ENCODE measurements around the gene SH3D19.
"Not testable (repeated sequence)": the region's sequence is repeated elsewhere in the genome, so short reads cannot be mapped to it uniquely, and the experiment has no call there.

SH3D19 gene

DNA sequence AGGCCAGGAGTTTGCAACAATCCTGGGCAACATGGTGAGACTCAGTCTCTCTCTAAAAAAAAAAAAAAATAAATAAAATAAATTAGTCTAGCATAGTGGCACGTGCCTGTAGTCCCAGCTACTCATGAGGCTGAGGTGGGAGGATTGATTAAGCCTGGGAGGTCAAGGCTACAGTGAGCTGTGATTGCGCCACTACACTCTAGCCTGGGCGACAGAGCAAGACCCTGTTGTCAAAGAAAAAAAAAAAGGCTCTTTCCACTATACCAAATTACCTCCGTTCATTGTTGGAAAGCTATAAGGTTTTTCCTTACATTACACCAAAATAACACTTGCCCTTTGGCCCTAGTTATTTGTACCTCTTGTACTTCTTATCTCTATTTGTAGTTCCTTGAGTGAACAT lies 58.3 kb downstream of the SH3D19 start:
- no peak for DNase-seq

DNA sequence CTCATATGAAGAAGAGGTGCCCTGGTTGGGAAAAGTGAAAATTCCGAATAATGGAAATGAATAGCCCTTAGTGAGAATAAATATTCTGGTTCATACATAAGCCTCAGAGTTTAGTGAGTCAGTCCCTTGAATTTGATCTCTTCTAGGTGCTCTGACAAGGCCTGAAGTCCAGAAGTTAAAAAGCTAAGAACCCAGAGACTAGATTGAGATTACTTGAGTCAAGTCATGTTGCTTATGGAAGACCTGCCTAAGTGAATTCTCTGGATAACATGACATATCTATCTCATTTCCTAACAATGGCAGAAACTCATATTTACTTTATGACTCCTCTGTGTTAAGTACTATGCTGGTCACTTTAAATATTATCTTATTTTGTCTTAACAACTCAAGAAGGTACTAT lies 58.9 kb downstream of the SH3D19 start:
- no peak for DNase-seq

DNA sequence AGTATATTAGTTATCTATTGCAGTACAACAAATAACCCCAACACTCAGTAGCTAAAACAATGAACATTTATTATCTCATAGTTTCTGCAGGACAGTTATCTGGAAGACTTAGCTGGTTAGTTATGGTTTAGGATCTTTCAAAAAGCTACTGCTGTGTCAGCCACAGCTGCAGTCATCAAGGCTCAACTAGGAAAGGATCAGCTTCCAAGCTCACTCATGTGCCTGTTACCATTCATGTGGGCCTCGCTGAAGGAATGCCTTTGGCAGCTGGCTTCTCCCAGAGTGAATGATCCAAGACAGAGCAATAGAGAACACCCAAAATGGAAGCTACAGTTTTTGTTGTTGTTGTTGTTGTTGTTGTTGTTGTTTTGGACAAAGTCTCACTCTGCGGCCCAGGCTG lies 62.0 kb downstream of the SH3D19 start:
- DNase-seq: no peak

DNA sequence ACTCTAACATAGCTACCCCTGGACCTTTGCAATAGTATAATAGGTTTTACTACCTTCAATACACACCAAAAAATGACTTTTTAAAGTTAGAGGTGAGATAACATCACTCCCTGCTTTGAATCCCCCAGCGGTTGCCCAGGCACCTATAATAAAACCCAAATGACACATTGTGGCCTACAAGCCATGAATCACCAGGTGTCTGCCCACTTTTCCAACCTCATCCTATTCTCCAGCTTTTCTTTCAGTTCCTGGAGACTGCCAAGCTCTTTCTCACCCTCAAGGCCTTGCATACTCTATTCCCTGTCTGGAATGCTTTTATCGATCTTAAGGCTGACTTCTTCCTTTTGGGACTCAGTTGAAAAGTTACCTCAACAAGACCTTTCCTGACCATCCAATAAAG lies 64.9 kb downstream of the SH3D19 start:
- no peak for DNase-seq

DNA sequence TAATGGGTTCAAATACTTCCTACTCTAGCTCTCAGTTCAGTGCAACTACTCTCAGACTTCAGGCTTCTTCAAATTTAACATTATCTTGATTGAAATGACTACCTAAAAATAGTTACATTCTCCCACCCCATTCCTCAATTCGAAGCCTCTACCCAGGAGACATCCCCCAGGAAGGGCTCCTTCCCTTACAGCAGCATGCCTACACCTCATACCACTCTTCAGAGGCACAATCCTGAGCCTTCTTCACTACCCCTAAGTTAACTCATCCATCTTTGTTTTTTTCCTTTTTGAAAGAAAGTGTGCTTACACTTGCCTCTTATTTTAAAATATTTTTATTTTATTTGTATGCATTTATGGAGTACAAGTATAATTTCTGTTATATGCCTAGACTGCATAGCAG lies 65.7 kb downstream of the SH3D19 start:
- no peak for DNase-seq

DNA sequence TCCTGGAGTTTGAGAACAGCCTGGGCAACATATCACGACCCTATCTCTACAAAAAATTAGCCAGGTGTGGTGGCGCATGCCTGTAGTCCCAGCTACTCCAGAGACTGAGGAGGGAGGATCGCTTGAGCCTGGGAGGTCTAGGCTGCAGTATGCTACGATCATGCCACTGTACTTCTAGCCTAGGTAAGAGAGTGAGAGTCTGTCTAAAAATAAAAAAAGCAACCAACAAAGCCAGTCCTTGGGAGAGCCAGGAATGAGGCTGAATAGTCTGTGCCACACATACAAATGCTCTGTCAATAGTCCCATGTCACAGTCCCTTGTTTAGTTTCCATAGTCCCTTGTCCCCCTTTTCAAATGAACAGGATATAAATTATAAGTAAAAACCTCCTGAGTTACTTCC lies 67.7 kb downstream of the SH3D19 start:
- no peak for DNase-seq

DNA sequence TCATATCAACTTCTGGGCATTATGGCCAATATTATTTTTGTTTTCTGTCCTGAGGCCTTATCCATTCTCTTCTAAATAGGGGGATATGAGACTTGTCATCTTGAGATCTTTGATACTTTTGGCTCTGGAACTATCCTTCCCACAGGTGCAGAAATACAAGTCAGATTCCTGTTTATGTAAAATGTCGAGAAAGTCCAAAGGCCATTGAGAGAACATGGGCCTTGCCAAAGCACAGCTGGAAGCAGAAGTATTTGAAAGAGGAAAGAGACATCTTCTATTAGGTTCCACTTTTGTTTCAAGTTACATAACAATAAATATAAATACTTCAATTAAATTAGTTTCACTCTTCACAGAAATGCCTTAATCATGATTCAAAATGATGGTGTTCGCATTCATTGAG lies 69.3 kb downstream of the SH3D19 start:
- no peak for DNase-seq

DNA sequence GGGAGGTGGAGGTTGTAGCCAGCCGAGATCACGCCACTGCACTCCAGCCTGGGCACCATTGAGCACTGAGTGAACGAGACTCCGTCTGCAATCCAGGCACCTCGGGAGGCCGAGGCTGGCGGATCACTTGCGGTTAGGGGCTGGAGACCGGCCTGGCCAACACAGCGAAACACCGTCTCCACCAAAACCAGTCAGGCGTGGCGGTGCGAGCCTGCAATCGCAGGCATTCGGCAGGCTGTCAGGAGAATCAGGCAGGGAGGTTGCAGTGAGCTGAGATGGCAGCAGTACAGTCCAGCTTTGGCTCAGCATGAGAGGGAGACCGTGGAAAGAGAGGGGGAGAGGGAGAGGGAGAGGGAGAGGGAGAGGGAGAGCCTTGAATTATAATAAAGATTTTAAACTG lies 69.7 kb downstream of the SH3D19 start:
- not testable (repeated sequence) for DNase-seq

DNA sequence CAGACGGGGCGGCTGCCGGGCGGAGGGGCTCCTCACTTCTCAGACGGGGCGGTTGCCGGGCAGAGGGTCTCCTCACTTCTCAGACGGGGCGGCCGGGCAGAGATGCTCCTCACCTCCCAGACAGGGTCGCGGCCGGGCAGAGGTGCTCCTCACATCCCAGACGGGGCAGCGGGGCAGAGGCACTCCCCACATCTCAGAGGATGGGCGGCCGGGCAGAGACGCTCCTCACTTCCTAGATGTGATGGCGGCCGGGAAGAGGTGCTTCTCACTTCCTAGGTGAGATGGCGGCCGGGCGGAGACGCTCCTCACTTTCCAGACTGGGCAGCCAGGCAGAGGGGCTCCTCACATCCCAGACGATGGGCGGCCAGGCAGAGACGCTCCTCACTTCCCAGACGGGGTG lies 70.2 kb downstream of the SH3D19 start:
- DNase-seq: not testable (repeated sequence)

DNA sequence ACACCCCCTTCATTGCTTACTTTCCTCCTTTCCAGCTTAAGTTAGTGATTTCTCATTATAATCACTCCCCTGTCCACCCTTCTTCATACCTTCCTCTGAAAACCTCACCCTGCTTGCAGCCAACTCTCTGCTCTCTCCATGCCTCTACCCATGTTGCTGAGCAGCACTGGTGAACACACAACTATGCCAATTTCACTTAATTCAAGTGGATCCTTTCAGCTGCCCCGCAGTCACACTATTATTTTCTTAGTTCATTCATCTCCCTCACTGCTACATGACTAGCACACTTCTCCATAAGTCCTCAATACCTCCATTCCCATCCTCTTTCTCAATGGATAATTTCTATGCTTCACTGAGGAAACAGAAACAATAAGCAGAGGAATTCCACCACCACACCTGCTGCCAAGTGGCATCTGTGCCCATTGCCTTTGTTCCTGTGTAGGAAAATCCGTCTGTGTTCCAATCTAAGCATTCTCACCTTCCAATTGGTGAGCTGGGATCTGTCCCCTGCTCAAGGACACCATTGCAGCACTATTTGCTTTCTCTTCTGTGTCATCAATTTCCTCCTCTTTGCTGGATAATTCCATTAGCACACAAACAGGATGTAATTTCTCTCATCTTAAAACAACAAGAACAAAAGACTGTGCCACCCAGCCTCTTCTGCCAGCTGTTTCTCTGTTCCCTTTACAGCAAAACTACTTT lies 73.7 kb downstream of the SH3D19 start:
- DNase-seq: no peak

DNA sequence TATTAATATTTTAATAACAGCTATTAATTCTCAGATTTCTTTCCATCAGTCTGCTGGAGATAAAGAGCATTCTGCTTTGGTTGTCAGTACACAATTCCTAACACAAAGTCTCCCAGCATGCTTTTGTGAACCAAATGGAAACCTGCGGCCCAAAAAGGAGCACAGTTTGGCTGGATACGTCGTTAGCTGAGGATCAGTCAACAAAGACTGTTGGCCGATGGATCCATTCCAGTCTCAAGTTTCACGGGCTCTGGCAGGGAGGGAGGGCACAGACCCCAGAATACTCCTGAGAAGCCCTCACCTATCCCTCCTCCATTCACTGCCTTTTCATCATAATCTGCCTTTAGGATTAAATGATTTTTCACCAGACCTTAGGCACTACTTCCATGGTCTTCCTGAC lies 74.7 kb downstream of the SH3D19 start:
- no peak for DNase-seq

DNA sequence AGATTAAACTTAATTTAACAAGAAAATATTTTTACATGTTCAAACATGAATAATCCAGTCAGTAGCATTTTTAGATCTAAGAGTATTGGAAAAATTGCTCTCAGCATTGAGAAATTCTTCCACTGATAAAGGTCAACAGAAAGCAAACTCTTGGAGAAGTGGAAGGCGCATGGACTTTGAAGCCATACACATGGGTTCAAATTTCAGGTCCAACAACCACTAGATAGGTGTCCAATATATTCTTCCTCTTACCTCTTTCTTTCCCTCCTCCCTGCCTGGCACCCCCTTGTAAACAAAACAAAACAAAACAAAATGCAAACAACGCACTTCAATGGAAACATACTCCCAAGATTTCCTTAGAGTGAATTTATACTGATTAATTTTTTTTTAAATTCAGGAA lies 76.9 kb downstream of the SH3D19 start:
- DNase-seq: no peak

DNA sequence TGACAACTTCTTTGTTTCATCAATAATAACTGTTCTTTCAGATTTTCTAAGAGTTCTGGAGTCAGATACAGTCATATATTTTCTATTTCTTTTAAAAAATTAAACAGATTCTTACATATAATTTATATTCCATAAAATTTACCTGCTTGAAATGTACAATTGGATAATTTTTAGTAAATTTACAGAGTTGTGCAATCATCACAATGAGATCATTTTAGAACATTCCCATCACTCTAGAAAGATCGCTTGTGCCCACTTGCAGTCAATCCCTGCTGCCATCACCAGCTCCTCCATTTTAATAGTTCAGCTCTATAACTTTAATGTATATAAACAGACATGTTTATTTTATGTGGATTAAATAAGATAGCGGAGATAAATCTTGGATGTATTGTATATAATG lies 78.0 kb downstream of the SH3D19 start:
- no peak for DNase-seq

DNA sequence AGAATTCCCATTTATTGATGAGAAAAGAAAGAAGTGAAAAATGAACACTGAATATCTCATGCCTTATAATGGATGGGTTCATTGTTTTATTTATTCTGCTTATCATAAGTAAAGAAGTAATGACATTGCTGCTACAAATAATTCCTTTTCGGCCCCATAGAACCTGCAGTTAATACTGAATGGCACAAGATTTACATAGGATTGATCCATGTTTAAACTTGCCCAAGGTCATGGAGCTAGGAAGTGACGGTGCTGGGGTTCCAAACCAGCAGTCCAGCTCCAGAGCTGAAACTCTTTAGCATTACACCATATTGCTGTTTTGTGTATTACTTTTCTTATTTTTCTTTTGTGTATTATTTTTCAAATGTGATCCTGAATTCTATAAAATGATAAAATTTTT lies 78.7 kb downstream of the SH3D19 start:
- no peak for DNase-seq

DNA sequence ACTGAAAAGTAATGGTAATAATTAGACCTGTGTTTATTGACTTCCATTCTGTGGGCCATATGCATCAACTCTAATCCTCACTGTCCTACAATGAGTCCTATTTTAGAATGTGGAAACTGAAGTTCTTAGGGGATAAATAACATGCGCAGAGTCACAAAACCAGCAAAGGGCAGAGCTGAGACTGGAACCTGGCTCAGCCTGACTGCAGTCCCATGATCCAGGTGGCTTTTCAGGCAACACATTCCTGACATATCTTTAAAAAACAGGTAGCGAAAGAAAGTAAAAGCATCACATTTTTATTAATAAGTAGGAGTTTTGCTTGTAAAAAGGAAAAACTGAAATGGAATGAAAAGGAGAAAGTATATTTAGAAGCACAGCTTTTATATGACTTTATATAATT lies 83.1 kb downstream of the SH3D19 start:
- DNase-seq: no peak

DNA sequence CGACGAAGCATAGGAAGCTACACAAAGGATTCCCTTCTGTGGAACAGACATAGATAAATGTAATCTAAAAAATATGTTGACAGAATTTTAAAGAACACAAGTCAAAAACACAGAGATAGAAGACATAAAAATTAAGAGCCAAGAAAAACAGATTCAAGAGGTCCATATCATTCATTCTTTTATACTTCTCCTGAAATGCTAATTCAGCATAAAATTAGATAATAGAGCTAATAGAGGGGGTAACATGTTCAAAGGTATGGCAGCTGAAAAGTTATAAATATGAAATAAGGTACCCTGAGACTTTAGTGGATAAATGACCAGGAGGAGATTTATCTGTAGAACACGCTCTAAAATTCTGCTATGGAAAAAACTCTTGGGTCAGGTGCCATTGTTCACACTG lies 85.8 kb downstream of the SH3D19 start:
- DNase-seq: no peak

DNA sequence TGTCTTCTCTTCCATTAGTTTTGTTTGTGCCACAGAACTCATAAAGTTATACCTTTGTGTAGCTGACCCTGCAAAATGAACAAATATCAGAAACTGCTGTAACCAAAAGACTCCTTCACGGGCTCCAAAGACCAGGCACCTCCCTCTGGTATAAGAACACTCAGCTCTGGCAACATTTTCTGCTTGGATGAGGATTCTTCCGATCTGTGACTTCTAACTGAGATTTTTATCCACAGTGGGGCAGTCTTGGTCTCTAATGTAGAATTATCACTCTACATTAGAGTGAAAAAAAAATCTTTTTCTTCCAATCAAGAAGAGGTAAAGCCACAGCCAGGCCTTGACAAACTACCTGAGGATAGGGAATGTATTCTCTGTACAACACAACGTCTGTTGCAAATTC lies 86.9 kb downstream of the SH3D19 start:
- DNase-seq: no peak

DNA sequence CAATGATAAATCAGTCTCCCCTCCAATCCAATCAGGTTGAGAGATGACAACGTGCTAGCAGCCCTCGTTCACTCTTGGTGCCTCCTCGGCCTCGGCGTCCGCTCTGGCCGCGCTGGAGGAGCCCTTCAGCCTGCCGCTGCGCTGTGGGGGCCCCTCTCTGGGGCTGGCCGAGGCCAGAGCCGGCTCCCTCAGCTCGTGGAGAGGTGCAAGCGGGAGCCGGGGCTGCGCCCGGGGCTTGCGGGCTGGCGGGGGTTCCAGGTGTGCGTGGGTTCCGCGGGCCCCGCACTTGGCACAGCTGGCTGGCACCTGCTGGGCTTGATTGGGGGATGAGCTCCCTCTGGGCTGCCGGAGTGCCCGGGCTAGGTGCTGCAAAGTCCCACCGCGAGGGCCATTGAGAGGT lies 89.4 kb downstream of the SH3D19 start:
- no peak for DNase-seq

DNA sequence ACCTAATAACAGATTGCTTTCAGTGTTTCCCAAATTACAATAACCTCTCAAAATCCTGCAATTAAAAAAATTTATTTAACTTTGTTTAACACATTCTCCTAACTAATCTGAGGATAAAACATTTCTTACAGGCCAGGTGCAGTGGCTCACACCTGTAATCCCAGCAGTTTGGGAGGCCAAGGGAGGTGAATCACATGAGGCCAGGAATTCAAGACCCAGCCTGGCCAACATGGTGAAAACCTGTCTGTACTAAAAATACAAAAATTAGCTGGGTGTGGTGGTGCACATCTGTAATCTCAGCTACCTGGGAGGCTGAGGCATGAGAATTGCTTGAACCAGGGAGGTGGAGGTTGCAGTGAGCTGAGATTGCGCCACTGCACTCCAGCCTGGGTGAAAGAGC lies 90.0 kb downstream of the SH3D19 start:
- not testable (repeated sequence) for DNase-seq

DNA sequence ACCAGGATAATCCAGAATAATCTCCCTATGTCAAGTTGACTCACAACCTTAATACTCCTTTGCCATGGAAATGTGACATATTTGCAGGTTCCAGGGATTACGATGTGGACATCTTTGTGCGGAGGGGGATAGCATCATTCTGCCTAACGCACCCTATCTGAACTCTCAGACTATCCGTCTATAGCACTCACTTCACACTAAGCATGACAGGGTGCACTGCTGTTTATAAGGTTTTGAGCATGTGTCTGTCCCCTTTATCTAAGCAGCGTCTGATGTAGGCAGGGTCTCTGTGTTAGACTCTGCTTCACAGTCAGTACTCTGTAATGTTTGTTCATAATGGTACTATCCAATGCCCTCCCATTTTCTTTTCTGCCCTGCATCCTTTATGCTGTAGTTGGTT lies 91.8 kb downstream of the SH3D19 start:
- no peak for DNase-seq

DNA sequence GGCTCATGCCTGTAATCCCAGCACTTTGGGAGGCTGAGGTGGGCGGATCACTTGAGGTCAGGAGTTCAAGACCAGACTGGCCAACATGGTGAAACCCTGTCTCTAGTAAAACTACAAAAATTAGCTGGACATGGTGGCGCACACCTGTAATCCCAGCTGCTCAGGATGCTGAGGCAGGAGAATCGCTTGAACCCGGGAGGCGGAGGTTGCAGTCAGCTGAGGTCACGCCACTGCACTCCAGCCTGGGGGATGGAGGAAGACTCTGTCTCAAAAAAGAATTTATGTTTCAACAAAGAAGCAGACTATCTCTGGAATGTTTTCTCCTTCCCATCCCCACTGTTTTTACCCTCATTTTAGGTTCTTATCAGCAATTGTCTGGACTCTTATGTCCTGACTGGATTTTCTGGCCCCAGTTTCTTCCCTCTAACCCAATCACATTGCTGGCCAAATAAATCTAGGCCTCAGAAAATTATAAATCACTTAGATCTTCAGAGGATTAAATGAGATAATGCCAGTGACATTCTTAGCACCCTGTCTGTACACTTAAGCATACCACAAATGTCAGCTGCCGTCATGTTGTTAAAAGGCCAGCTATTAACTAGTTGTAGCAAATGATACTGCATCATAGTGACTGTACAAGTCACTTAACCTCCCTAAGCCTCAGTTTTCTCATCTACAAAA lies 93.3 kb downstream of the SH3D19 start:
- no peak for DNase-seq

DNA sequence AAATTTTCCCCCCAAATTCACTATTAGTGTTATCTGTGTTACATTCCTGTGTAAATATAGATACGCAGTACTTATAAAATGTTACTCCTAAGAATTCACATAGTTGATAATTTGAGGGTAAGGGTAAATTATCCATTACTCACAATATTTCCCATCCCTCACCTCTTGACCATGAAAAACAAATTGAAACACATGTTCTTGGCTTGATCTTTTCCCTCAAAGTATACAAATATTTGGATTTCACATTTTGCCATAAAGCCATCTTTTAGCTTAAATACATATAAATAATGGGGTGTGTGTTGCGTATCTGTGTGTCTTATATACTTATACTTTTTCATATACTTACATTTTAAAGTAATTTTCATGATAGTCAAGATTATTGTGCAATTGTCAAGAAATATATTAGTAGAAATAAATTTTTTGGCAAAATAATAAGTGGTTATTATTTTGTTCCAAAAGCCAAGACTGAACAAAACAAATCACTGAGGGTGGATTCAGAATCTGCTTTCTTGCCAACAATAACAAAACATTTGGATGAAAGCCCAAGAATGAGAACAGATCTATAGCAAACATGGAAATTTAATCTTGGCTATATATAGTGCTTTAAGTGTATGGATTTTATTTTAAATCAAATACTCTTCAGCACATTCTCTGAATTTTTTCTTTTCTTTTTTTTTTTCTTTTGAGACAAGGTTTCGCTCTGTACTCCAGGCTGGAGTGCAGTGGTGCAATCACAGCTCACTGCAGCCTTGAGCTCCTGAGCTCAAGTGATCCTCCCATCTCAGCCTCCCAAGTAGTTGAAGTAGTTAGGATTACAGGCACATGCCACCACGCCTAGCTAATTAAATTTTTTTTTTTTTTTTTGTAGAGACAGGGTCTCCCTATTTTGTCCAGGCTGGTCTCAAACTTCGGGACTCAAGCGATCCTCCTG lies 97.0 kb downstream of the SH3D19 start:
- no peak for DNase-seq

DNA sequence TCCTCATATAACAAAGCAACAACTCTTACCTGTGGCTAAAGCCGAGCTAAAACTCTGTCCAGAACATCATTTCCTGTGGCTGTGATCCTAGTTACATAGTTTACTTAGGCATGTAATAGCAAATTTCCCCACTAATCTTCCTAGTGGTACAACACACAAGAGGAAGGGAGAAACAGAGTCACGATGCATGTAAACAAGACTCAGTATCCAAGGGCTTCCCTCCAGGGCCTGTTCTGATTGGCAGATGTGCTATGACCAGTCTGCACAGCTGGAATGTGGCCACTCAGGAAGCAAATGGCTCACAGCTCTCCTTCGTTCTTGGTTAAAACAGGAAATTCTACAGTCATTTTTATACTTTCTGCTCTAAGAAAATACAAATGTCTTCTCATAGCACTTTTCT lies 97.7 kb downstream of the SH3D19 start:
- no peak for DNase-seq

DNA sequence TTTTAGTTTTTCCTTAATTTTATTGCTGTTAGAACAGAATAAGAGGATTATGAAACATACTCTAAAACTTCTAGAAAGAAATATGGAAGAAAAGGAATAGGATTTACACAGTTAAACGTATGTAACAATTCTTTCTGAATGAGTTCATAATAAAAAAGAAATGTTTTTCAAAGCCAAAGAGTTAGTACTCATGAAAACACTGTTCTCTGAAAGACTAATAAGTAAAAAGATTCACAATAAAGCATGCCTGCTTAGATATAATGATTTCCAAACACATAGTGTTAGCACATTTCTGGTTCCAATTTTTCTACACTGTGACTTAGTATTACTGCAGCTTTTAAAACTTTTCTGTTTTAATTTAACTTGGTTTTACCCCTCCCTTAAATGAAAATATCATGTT lies 98.2 kb downstream of the SH3D19 start:
- no peak for DNase-seq

Measured in NCI-H1105 treated with DMSO at 0.1 percent for 48 hours (cell line).